ENCODE measurements around the gene SLC13A2. TPM values are rescaled to one million over a fixed set of nuclear protein-coding genes. Genes with fewer than 3 reads are reported as not detected.

SLC13A2 gene
- total and polyA plus RNA-seq, 12 donors = 0.03 to 1.6 (median 0.05) TPM; not detected in 9

DNA sequence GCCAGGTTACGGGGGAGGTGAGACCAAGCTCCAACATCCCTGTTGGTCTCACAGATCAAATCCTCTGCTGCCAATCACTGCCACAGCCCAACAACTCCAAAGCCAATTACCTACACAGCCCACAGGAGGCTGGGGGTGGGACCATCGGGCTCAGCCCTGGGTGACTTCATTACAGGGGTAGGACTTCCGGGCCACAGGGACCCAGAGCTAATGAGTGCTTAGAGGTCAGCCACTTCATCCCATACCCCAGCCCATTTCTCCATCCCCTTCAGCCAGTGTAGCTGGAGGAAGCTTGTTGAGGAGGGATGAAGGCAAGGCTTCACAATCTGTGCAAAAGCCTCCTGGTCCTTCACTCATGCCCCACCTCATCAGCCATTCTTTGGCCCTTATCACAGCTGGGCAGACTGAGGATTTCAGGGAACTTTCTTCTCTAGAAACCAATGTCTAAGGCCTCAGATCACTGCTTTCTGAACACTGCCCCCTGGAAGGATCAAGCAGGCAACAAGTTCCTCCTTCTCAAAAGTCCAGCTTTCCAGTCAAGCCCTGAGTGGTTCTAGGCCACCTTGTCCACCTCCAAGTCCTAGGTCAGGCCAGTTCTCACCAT lies 38.5 kb downstream of the SLC13A2 start:
- intact Hi-C loops (cut with DNase I) = no loop called here
- Histone ChIP-seq H3K4me1 (replicated peaks in 1 of 2) (no peaks in the 10 kb centered on the region), H3K36me3 (replicated peaks in 1 of 2) (no peaks in the 10 kb centered on the region), H3K27ac (no peak overlapping the region), H3K4me3 (no peak overlapping the region), H3K9me3 (replicated peaks in 1 of 3) (no peaks in the 10 kb centered on the region), H3K27me3 (peaks cover 21% of the 10 kb centered on the region)
- TF ChIP-seq POLR2A (IDR thresholded peaks at IDR 0.05) = no peak
- TF ChIP-seq, protein P1, sequence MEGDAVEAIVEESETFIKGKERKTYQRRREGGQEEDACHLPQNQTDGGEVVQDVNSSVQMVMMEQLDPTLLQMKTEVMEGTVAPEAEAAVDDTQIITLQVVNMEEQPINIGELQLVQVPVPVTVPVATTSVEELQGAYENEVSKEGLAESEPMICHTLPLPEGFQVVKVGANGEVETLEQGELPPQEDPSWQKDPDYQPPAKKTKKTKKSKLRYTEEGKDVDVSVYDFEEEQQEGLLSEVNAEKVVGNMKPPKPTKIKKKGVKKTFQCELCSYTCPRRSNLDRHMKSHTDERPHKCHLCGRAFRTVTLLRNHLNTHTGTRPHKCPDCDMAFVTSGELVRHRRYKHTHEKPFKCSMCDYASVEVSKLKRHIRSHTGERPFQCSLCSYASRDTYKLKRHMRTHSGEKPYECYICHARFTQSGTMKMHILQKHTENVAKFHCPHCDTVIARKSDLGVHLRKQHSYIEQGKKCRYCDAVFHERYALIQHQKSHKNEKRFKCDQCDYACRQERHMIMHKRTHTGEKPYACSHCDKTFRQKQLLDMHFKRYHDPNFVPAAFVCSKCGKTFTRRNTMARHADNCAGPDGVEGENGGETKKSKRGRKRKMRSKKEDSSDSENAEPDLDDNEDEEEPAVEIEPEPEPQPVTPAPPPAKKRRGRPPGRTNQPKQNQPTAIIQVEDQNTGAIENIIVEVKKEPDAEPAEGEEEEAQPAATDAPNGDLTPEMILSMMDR (IDR thresholded peaks at IDR 0.05) = no peak
- WGBS, 4 donors = 65 to 87% (median 84%) methylated on average over 3 of the region's 3 CpGs
- DNase-seq = no peak

DNA sequence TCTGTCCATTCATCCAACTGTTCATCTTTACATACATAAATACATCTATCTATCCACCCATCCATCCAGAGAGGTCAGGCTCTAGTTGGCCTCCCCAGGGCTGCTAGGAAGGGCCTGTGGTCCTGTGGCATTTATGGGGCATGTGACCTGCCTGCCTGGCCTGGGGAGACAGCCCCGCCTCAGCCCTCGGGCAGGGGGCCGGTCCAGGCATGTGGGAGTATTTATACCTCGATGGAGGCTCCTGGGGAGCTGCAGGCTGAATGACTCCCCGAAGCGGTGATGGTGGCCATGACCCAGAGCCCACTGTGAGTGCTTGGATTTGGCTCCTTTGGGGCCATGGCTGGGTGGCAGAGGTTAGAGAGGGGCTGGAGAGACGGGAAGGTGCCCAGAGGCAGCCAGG lies 40.0 kb downstream of the SLC13A2 start:
- 55 to 72% (median 66%) methylated on average over 5 to 7 of the region's 7 CpGs for WGBS, 4 donors
- H3K27me3 ChIP-seq = peaks cover 9% of the 10 kb centered on the region

DNA sequence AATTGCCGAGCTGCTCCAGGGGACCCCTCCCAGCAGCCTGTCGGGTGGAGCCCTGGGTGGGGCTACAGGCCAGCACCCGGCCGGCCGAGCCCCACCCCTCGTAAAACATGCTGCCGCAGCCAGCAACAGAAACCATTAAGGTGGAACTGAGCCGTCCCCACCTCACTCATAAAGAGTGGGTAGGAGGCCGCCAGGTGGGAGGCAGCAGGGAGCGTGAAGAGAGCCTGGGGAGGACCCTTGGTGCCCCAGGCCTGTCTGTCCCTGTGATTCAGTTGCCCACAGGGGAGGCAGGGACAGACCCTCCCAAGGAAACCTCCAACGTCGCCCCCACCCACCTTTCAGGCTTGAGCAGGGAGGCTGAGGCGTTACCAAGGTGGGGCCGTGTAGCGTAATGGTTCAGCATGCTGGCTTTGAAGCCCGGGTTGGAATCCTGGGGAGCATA lies 41.1 kb downstream of the SLC13A2 start:
- Histone ChIP-seq H3K4me1 (replicated peaks in 1 of 2) (no peaks in the 10 kb centered on the region), H3K4me3 (no peak overlapping the region), H3K27me3 (peaks cover 6% of the 10 kb centered on the region), H3K36me3 (replicated peaks in 1 of 2) (no peaks in the 10 kb centered on the region), H3K27ac (no peak overlapping the region), H3K9me3 (replicated peaks in 1 of 3) (no peaks in the 10 kb centered on the region)
- intact Hi-C loops (cut with DNase I) = no loop called here
- TF ChIP-seq POLR2A (IDR thresholded peaks at IDR 0.05) = no peak
- TF ChIP-seq, protein P1 (IDR thresholded peaks at IDR 0.05) = no peak
- DNase-seq = no peak
- 55 to 77% (median 66%) methylated on average over 3 to 16 of the region's 16 CpGs for WGBS, 4 donors

More for the DNA sequence above, 40.0 kb downstream of the SLC13A2 start:
- Histone ChIP-seq H3K4me1 (replicated peaks in 1 of 2) (no peaks in the 10 kb centered on the region), H3K27ac (no peak overlapping the region), H3K9me3 (replicated peaks in 1 of 3) (no peaks in the 10 kb centered on the region), H3K4me3 (no peak overlapping the region), H3K36me3 (replicated peaks in 1 of 2) (no peaks in the 10 kb centered on the region)
- TF ChIP-seq, protein P1 (IDR thresholded peaks at IDR 0.05) = no peak
- TF ChIP-seq POLR2A (IDR thresholded peaks at IDR 0.05) = no peak
- intact Hi-C loops (cut with DNase I) = no loop called here
- no peak for DNase-seq

DNA sequence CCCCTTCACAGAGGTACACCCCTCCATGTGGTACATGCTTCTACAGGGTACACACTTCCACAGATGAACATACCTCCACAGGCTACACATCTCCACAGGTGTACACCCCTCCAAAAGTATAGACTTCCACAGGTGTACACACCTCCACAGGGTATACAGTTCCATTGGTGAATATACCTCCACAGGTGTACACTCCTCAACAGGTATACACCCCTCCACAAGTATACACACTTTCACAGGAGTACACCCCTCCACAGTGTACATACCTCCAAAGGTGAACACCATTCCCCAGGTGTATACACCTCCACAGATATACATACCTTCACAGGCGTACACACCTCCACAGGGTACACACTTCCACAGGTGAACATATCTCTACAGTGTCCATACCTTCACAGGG lies 42.1 kb downstream of the SLC13A2 start:
- Histone ChIP-seq H3K4me1 (replicated peaks in 1 of 2) (no peaks in the 10 kb centered on the region), H3K9me3 (replicated peaks in 1 of 3) (no peaks in the 10 kb centered on the region), H3K27me3 (peaks cover 4% of the 10 kb centered on the region), H3K36me3 (replicated peaks in 1 of 2) (no peaks in the 10 kb centered on the region), H3K27ac (no peak overlapping the region), H3K4me3 (no peak overlapping the region)
- DNase-seq = no peak
- 90 to 100% (median 90%) methylated on average over 1 of the region's 1 CpG for WGBS, 4 donors
- intact Hi-C loops (cut with DNase I) = no loop called here
- TF ChIP-seq POLR2A (IDR thresholded peaks at IDR 0.05) = no peak
- TF ChIP-seq, protein P1 (IDR thresholded peaks at IDR 0.05) = no peak

All from adrenal gland (tissue), 12 donors.